GM21390 (cell line): ENCODE measurements around the gene FCAR.
"Not testable (repeated sequence)": the region's sequence is repeated elsewhere in the genome, so short reads cannot be mapped to it uniquely, and the experiment has no call there.

Experiments
- ATAC-seq: cut with Tn5 transposase; IDR thresholded peaks from one replicate; pipeline ENCODE4 v1.9.1; 2021; ENCODE audit not compliant: unreplicated experiment

FCAR gene

DNA sequence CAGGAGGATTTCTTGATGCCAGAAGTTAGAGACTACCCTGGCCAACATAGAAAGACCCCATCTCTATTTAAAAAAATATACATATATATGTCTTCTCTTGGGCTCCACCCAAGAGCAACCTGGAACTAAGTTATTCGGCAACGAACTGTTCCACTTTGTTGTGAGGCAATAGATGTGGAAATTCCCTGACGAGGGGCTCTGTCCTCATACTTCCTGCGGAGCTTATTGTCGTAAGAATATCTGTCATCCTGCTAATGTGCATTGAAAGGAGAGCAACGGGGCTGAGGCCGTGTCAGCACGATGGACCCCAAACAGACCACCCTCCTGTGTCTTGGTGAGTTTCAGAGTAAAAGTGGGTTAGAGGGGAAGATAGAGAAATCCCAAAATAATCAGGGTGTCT lies at the start of gene FCAR:
Gene FCAR, plus strand, starts transcription at position 246 of the 400 bp plus-strand sequence. Its CDS starts 55 bp downstream, at position 301.
- no peak for ATAC-seq

DNA sequence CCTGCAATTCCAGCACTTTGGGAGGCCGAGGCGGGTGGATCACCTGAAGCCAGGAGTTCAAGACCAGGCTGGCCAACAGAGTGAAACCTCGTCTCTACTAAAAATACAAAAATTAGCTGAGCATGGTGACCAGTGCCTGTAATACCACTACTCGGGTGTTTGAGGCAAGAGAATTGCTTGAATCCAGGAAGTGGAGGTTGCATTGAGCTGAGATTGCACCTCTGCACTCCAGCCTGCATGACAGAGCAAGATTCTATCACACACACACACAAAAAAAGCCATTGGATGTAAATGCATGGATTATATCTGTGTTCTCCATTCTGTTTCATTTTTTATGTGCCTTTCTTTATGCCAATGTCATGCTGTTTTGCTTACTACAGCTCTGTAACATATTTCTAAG lies 49.6 kb upstream of the FCAR start:
- ATAC-seq = not testable (repeated sequence)

DNA sequence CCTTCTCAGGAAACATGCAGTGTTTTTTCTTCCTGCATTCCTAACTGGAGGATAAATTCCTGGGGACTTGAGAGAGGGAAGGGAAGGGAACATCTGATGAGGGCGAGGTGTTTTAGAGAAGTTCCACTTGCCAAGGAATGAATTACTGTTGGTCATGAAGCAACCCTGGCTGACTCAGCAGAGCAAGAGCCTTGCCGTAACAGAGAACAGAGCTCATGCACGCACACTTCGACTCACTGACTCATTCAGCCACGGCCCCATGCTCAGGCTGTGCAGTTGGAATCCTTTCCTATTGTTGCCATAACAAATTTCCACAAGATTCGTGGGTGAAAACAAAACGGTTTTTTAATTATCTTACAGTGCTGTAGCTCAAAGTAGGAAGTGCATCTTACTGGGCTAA lies 48.7 kb upstream of the FCAR start:
- ATAC-seq = not testable (repeated sequence)

DNA sequence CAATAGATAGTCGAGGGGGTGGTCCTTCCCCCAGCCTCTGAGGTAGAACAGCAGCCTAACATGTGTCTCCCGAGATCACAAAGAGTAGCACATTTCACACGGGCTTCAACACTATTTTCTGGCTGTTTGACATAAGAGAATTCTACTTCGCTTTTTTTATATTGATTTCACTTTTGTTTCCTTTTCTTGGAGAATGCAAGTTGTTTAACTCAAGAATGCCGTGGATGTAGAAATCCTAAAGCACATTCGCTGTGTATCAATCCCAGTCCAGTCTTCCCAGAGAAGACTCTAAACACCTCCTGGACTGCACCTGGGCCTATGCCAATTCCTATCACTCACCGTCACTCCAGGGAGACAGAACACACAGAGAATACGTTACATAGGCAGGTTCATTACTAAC lies 46.0 kb upstream of the FCAR start:
- not testable (repeated sequence) for ATAC-seq

DNA sequence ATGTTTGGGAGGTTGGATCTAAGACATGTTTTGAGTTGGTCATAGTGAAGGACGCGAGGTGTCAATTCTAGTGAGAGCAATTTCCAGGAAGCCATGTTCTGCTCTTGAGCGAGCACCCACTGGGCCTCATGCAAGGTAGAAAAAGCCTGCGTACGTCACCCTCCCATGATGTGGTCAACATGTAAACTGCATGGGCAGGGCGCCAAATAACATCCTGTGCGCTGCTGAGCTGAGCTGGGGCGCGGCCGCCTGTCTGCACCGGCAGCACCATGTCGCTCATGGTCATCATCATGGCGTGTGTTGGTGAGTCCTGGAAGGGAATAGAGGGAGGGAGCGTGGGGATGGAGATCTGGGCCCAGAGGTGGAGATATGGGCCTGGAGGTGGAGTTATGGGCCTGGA lies 41.5 kb upstream of the FCAR start, which contains the start of gene KIR2DS4:
Gene KIR2DS4, plus strand, starts transcription at position 181 of the 400 bp plus-strand sequence.
- not testable (repeated sequence) for ATAC-seq

DNA sequence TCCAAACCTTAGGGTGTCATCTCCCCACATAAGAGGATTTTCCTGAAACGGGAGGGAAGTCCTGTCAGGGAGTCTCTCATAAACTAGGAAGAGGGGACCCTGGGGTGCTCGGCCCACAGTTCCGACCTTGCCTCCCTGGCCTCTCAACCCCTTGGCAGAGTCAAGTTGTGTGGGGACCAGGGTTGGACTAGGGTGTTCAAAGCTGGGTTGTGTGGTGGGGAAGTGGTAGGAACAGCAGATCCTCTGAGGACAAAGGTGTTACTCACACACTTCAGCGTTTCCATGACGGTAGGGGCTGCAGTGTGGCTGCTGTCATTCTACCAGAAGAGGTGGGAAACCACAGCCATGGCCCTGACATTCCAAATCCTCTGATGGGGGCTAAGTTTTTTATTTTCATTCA lies 38.9 kb upstream of the FCAR start:
- not testable (repeated sequence) for ATAC-seq

DNA sequence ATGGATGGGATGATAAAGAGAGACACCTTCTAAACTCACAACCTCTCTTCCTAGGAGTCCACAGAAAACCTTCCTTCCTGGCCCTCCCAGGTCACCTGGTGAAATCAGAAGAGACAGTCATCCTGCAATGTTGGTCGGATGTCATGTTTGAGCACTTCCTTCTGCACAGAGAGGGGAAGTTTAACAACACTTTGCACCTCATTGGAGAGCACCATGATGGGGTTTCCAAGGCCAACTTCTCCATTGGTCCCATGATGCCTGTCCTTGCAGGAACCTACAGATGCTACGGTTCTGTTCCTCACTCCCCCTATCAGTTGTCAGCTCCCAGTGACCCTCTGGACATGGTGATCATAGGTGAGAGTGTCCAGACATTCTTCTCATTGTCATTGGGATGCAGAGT lies 36.5 kb upstream of the FCAR start:
- ATAC-seq = not testable (repeated sequence)

DNA sequence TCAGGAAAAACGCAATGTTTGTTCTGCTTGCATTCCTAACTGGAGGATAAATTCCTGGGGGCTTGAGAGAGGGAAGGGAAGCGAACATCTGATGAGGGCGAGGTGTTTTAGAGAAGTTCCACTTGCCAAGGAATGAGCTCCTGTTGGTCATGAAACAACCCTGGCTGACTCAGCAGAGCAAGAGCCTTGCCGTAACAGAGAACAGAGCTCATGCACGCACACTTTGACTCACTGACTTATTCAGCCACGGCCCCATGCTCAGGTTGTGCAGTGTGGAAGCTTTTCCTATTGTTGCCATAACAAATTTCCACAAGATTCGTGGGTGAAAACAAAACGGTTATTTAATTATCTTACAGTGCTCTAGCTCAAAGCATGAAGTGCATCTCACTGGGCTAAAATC lies 30.9 kb upstream of the FCAR start:
- not testable (repeated sequence) for ATAC-seq

DNA sequence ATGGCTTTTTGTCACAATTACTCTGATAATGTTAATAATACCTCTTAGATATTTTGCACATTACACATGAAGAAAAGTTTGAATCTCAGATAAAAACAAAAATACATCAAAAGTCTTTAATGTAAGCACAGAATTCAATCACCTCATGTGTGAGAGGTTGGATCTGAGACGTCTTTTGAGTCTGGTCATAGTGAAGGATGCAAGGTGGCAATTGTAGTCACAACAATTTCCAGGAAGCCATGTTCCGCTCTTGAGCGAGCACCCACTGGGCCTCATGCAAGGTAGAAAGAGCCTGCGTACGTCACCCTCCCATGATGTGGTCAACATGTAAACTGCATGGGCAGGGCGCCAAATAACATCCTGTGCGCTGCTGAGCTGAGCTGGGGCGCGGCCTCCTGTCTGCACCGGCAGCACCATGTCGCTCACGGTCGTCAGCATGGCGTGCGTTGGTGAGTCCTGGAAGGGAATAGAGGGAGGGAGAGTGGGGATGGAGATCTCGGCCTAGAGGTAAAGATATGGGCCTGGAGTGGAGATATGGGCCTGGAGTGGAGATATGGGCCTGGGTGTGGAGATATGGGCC lies 23.9 kb upstream of the FCAR start, which contains the start of gene KIR3DL2:
Gene KIR3DL2, plus strand, starts transcription at position 383 of the 580 bp plus-strand sequence. Its CDS starts 33 bp downstream, at position 416.
- ATAC-seq = not testable (repeated sequence)

DNA sequence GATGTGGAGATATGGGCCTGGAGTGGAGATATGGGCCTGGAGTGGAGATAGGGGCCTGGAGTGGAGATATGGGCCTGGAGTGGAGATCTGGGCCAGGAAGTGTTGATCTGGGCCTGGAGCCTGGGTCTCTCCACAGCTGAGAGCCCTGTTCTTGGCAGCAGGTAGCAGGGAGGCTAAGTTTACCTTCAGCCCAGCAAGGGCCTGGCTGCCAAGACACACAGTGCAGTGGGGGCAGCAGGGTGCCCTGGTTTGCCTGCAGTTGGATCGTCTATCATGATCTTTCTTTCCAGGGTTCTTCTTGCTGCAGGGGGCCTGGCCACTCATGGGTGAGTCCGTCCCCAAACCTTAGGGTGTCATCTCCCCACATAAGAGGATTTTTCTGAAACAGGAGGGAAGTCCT lies 23.1 kb upstream of the FCAR start:
- ATAC-seq = no peak

DNA sequence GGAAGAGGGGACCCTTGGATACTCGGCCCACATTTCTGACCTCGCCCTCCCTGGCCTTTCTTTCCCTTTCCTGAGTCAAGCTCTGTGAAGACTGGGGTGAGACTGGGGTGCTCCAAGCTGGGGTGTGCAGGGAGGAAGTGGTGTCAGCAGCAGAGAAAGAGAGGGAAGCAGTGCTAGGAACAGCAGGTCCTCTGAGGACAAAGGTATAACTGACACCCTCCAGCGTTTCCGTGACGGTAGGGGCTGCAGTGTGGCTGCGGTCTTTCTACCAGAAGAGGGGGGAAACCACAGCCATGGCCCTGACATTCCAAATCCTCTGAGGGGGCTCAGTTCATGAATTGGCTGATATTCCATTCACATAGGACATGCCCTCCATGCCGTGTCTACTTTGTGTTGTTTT lies 22.7 kb upstream of the FCAR start:
- no peak for ATAC-seq

DNA sequence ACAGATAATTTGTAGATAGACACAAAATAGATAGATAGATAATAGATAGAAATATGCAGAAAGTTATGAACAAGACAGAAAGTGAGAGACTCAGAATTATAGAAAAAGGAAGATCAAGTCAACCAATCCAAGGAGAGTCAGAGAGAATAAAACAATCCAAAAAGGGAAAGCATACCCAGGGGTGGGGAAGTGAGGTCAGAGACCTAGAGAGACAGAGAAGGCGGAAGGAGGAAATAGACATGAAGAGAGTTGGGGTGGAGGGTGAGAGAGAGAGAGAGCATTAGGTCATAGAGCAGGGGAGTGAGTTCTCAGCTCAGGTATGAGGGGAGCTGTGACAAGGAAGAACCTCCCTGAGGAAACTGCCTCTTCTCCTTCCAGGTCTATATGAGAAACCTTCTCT lies 18.8 kb upstream of the FCAR start:
- ATAC-seq = not testable (repeated sequence)

DNA sequence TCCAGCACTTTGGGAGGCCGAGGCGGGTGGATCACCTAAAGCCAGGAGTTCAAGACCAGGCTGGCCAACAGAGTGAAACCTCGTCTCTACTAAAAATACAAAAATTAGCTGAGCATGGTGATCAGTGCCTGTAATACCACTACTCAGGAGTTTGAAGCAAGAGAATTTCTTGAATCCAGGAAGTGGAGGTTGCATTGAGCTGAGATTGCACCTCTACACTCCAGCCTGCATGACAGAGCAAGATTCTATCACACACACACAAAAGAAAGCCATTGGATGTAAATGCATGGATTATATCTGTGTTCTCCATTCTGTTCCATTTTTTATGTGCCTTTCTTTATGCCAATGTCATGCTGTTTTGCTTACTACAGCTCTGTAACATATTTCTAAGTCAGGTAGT lies 15.6 kb upstream of the FCAR start:
- ATAC-seq = not testable (repeated sequence)

DNA sequence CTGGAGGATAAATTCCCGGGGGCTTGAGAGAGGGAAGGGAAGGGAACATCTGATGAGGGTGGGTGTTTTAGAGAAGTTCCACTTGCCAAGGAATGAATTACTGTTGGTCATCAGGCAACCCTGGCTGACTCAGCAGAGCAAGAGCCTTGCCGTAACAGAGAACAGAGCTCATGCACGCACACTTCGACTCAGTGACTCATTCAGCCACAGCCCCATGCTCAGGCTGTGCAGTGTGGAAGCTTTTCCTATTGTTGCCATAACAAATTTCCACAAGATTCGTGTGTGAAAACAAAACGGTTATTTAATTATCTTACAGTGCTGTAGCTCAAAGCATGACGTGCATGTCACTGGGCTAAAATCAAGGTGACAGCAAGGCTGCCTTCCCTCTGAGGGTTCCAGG lies 14.6 kb upstream of the FCAR start:
- not testable (repeated sequence) for ATAC-seq

DNA sequence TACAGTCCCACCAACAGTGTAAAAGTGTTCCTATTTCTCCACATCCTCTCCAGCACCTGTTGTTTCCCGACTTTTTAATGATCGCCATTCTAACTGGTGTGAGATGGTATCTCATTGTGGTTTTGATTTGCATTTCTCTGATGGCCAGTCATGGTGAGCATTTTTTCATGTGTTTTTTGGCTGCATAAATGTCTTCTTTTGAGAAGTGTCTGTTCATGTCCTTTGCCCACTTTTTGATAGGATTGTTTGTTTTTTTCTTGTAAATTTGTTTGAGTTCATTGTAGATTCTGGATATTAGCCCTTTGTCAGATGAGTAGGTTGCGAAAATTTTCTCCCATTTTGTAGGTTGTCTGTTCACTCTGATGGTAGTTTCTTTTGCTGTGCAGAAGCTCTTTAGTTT lies 10.6 kb upstream of the FCAR start:
- not testable (repeated sequence) for ATAC-seq

DNA sequence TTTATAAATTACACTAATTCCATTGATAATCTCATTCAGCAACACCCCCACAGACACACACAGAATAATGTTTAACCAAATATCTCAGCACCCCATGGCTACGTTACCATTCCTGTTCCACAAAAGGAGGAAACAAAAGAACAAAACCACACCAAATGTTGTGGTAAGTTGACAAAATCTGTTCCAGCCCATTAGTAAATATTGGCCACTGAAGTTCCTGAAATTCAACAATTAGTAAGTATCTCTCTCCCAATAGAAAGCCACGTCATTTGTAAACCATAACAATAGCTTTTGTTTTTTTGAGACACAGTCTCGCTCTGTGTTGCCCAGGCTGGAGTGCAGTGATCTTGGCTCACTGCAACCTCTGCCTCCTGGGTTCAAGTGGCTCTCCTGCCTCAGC lies 2.3 kb upstream of the FCAR start:
- ATAC-seq = no peak

DNA sequence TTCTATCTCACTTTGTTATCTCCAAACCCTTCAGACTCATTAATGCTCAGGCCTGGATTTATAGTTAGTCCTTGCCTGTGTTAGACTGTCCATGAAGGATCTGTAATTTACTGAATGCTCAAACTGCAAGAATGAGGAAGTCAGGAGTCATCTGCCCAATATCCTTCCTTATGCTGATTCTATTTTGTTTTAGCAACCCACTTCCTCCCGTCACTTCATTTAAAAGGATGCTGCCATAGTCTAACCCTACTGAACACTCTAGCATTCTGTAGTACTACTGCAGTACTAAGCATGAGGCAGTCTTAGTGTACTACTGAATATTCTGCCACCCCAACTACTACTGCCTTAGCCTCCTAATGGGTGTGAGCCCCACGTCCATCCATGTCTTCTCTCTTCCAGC lies 1.5 kb downstream of the FCAR start:
- no peak for ATAC-seq

DNA sequence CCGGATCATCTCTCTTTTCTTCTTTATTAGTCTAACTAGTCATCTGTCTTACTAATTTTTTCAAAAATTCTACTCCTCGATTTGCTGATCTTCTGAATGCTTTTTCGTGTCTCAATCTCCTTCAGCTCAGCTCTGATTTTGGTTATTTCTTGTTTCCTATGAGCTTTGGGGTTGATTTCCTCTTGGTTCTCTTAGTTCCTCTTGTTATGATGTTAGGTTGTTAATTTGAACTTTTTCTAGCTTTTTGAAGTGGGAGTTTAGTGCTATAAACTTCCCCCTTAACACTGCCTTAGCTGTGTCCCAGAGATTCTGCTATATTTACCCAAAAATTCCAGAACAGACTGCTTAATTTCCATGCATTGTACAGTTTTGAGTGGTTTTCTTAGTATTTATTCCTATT lies 3.4 kb downstream of the FCAR start:
- ATAC-seq = no peak

DNA sequence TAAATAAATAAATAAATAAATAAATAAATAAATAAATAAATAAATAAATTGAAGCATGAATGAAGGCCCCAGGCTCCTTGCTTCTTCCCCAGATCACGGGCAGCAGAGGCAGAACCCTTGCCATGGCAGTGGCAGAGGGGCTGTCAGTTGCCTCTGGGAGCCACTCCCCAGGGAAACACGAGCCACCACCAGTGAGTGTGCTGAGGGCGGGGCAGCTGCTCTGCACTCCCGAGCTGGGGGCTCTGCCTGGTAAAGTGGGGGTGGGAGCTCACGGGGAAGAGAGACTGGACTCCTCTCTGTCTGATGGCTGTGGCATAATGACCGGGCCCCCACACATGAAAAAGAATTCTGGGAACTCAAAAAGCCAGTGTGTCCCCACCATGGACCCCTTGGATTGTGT lies 7.8 kb downstream of the FCAR start:
- ATAC-seq = no peak

DNA sequence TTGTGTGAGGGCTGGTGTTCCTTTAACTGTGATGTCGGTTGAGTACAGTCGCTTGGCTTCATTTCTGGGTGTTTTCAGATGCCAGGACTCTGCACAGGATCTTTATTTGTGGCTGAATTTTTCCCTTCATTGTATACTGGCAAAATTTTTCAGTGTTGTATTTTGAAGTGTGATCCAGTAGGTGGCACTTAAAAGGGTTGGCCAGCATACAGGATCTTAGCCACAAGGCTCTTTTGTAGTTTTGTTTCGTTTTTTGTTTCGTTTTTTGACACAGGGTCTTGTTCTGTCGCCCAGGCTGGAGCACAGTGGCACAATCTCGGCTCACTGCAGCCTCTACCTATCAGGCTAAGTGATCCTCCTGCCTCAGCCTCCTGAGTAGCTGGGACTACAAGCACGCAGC lies 8.7 kb downstream of the FCAR start:
- ATAC-seq = no peak

DNA sequence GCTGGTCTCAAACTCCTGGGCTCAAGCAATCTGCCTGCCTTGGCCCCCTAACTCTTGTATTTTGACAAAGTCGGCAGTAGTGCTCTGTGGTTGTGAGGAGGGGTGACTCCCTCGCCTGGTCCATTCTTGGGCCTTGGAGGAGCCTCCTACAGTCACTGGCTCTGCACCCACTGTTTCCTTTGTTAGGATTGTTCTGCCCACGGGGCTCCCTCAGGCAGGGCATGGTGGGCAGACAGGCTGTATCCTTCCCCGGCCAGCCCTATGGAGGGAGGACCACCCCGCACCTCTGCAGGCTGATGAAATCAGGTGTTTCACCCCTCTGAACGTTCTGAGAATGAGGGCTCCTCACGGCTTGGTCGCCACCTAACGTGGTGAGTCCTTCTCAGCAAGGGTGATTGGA lies 9.2 kb downstream of the FCAR start:
- ATAC-seq = no peak

DNA sequence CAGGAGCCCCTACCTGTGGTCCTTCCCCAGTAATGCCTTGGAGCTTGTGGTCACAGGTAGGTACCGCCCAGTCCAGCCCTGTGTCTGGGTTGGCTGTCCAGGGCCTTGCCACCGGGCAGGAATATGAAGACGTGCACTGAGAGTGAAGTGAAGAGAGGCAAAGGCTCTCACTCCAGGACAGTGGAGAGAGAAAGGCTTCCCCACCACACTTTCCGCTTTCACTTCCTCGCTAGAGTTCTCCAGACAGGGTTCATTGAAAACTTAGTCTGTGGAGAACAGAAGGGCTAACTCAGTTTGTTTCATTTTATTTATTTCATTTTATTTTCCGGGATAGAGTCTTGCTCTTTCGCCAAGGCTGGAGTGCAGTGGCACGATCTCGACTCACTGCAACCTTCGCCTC lies 14.2 kb downstream of the FCAR start:
- no peak for ATAC-seq

DNA sequence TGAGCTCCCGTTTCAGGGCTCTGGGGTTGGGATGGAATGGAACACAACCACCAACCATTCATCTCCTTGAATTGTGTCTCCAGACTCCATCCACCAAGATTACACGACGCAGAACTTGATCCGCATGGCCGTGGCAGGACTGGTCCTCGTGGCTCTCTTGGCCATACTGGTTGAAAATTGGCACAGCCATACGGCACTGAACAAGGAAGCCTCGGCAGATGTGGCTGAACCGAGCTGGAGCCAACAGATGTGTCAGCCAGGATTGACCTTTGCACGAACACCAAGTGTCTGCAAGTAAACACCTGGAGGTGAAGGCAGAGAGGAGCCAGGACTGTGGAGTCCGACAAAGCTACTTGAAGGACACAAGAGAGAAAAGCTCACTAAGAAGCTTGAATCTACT lies 15.5 kb downstream of the FCAR start:
- ATAC-seq = no peak
